ENCODE results near the gene UQCRC1.
"Not testable (repeated sequence)": the region's sequence is repeated elsewhere in the genome, so short reads cannot be mapped to it uniquely, and the experiment has no call there.

Gene UQCRC1

GRCh38 chr3:48553886-48554845 is 55.3 kb downstream of the UQCRC1 start:
- no peak for FAIRE-seq

- FAIRE-seq = no peak
These were observed 56.1 kb downstream of the UQCRC1 start for GRCh38 chr3:48553361-48553760.

- no peak for FAIRE-seq
These were observed 57.1 kb downstream of the UQCRC1 start for GRCh38 chr3:48552111-48552951.

- not testable (repeated sequence) for FAIRE-seq
These were observed 57.8 kb downstream of the UQCRC1 start for GRCh38 chr3:48551651-48552050.
